ENCODE results near the gene COL11A1. TPM values are rescaled to one million over a fixed set of nuclear protein-coding genes. Genes with fewer than 3 reads are reported as not detected.

The COL11A1 gene
- polyA plus RNA-seq, 1 donor from 2014 or later: 4.6 TPM

DNA sequence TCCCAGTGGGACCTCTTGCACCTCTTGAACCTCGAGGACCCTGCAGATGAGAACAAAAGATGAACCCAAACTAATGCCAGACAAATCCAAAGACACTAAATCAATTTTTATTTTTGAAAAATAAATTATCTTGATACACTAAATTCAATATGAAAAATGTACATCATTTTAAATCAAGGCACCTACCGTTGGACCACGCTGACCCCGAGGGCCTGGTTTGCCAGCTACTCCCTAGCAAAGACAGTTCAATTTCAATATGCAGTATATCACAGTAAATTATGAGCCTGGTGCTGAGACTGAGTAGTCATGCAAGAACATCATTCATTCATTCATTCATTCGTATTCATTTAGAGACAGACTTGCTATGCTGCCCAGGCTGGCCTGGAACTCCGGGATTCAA, 129.4 kb downstream of the COL11A1 start:
- no peaks in the 10 kb centered on the region for H3K36me3 ChIP-seq (ENCODE audit: insufficient read depth, low read length)
- no peaks in the 10 kb centered on the region for H3K9me2 ChIP-seq (ENCODE audit: insufficient read depth, low read length)
- H3K79me2 ChIP-seq (replicated peaks; ENCODE audit: insufficient read depth, low read length): no peaks in the 10 kb centered on the region
- no peak overlapping the region for H3K27ac ChIP-seq (ENCODE audit: low read length)
- no peaks in the 10 kb centered on the region for H4K20me1 ChIP-seq (ENCODE audit: insufficient read depth)
- no peaks in the 10 kb centered on the region for H3F3A ChIP-seq (ENCODE audit: insufficient read depth, low read length, poor library complexity, severe bottlenecking)
- H3K27me3 ChIP-seq (ENCODE audit: insufficient read depth, low read depth, low read length): no peaks in the 10 kb centered on the region
- no peak overlapping the region for H3K4me3 ChIP-seq (ENCODE audit: low read length)
- no peak overlapping the region for H3K9ac ChIP-seq (ENCODE audit: low read length)
- TF ChIP-seq RAD21 (conservative IDR thresholded peaks at IDR 0.05) (no peak), POLR2AphosphoS5 (IDR thresholded peaks at IDR 0.05) (no peak), TAF1 (IDR thresholded peaks at IDR 0.05; ENCODE audit: low read depth) (no peak), MXI1 (conservative IDR thresholded peaks at IDR 0.05; ENCODE audit: poor library complexity, severe bottlenecking) (no peak), EP300 (conservative IDR thresholded peaks at IDR 0.05; ENCODE audit: poor library complexity, severe bottlenecking) (no peak), EZH2 (IDR thresholded peaks at IDR 0.05; ENCODE audit: borderline replicate concordance, insufficient read depth, low read length, poor library complexity, severe bottlenecking) (no peak), SMC3 (conservative IDR thresholded peaks at IDR 0.05; ENCODE audit: poor library complexity) (no peak)
- TF ChIP-seq, protein P1, sequence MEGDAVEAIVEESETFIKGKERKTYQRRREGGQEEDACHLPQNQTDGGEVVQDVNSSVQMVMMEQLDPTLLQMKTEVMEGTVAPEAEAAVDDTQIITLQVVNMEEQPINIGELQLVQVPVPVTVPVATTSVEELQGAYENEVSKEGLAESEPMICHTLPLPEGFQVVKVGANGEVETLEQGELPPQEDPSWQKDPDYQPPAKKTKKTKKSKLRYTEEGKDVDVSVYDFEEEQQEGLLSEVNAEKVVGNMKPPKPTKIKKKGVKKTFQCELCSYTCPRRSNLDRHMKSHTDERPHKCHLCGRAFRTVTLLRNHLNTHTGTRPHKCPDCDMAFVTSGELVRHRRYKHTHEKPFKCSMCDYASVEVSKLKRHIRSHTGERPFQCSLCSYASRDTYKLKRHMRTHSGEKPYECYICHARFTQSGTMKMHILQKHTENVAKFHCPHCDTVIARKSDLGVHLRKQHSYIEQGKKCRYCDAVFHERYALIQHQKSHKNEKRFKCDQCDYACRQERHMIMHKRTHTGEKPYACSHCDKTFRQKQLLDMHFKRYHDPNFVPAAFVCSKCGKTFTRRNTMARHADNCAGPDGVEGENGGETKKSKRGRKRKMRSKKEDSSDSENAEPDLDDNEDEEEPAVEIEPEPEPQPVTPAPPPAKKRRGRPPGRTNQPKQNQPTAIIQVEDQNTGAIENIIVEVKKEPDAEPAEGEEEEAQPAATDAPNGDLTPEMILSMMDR (IDR thresholded peaks at IDR 0.05; ENCODE audit: poor library complexity, severe bottlenecking): no peak
- TF ChIP-seq, protein P2, sequence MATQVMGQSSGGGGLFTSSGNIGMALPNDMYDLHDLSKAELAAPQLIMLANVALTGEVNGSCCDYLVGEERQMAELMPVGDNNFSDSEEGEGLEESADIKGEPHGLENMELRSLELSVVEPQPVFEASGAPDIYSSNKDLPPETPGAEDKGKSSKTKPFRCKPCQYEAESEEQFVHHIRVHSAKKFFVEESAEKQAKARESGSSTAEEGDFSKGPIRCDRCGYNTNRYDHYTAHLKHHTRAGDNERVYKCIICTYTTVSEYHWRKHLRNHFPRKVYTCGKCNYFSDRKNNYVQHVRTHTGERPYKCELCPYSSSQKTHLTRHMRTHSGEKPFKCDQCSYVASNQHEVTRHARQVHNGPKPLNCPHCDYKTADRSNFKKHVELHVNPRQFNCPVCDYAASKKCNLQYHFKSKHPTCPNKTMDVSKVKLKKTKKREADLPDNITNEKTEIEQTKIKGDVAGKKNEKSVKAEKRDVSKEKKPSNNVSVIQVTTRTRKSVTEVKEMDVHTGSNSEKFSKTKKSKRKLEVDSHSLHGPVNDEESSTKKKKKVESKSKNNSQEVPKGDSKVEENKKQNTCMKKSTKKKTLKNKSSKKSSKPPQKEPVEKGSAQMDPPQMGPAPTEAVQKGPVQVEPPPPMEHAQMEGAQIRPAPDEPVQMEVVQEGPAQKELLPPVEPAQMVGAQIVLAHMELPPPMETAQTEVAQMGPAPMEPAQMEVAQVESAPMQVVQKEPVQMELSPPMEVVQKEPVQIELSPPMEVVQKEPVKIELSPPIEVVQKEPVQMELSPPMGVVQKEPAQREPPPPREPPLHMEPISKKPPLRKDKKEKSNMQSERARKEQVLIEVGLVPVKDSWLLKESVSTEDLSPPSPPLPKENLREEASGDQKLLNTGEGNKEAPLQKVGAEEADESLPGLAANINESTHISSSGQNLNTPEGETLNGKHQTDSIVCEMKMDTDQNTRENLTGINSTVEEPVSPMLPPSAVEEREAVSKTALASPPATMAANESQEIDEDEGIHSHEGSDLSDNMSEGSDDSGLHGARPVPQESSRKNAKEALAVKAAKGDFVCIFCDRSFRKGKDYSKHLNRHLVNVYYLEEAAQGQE (IDR thresholded peaks at IDR 0.05; ENCODE audit: borderline replicate concordance): no peak
- no peaks in the 10 kb centered on the region for H3K9me3 ChIP-seq (ENCODE audit: low read length)
- no peak overlapping the region for H3K4me2 ChIP-seq (ENCODE audit: low read length)
- no peak overlapping the region for H2AFZ ChIP-seq (ENCODE audit: low read depth, low read length)

DNA sequence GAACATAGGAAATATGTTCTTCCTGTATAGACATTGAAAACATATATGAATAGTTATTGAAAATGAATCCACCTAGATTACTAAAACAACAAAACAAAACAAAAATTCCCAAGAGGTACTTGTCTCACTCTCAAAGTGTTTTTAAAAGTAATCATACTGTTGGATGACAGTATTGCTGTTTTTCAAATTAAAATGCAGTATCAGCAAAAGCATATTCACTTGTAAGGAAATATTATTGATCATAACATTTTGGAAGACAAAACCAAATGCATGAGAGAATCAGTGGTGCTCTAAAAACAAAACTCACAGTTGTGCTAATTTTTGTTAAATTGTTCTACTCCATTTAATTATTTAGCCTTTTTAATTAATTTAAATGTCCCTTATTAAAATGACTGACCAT, 131.0 kb downstream of the COL11A1 start:
- no peaks in the 10 kb centered on the region for H3K36me3 ChIP-seq (ENCODE audit: insufficient read depth, low read length)

More for the DNA sequence above, 131.0 kb downstream of the COL11A1 start:
- H3F3A ChIP-seq (ENCODE audit: insufficient read depth, low read length, poor library complexity, severe bottlenecking): no peaks in the 10 kb centered on the region
- H3K9me3 ChIP-seq (ENCODE audit: low read length): no peaks in the 10 kb centered on the region
- TF ChIP-seq EP300 (conservative IDR thresholded peaks at IDR 0.05; ENCODE audit: poor library complexity, severe bottlenecking): no peak
- TF ChIP-seq, protein P2 (IDR thresholded peaks at IDR 0.05; ENCODE audit: borderline replicate concordance): no peak
- TF ChIP-seq EZH2 (IDR thresholded peaks at IDR 0.05; ENCODE audit: borderline replicate concordance, insufficient read depth, low read length, poor library complexity, severe bottlenecking): no peak
- TF ChIP-seq, protein P1 (IDR thresholded peaks at IDR 0.05; ENCODE audit: poor library complexity, severe bottlenecking): no peak
- no peak for TF ChIP-seq SMC3 (conservative IDR thresholded peaks at IDR 0.05; ENCODE audit: poor library complexity)
- H3K79me2 ChIP-seq (replicated peaks; ENCODE audit: insufficient read depth, low read length): no peaks in the 10 kb centered on the region
- H3K27ac ChIP-seq (ENCODE audit: low read length): no peak overlapping the region
- H4K20me1 ChIP-seq (ENCODE audit: insufficient read depth): no peaks in the 10 kb centered on the region
- H3K4me3 ChIP-seq (ENCODE audit: low read length): no peak overlapping the region
- no peaks in the 10 kb centered on the region for H3K27me3 ChIP-seq (ENCODE audit: insufficient read depth, low read depth, low read length)
- H2AFZ ChIP-seq (ENCODE audit: low read depth, low read length): no peak overlapping the region
- H3K9ac ChIP-seq (ENCODE audit: low read length): no peak overlapping the region
- H3K4me2 ChIP-seq (ENCODE audit: low read length): no peak overlapping the region
- H3K9me2 ChIP-seq (ENCODE audit: insufficient read depth, low read length): no peaks in the 10 kb centered on the region

Measured in neural cell (in vitro differentiated cells).